Skin epidermis (tissue), 12 donors: Measurements from ENCODE around the gene C4A.
"Not testable (repeated sequence)": the region's sequence is repeated elsewhere in the genome, so short reads cannot be mapped to it uniquely, and the experiment has no call there.

Source experiments
- H3K27ac ChIP-seq, 21 experiments: fragments of 200-600 bp; sonication (generic) in 11 of 21; one replicate each; pipeline ENCODE4 v1.5.0; 2020; ENCODE audit warnings: mild to moderate bottlenecking in 3 of 21, inconsistent platforms in 2 of 21, moderate library complexity in 2 of 21
- H3K4me3 ChIP-seq, 7 experiments: fragments of 200-600 bp; sonication (generic) in 2 of 7; one replicate each; pipeline ENCODE4 v1.5.0; 2020; ENCODE audit warnings: inconsistent platforms in 2 of 7, mild to moderate bottlenecking in 2 of 7, moderate library complexity in 1 of 7

Gene C4A

GRCh38 chr6:32044916-32045315 lies 63.1 kb downstream of the C4A start:
- not testable (repeated sequence) for H3K27ac ChIP-seq, H3K4me3 ChIP-seq

DNA sequence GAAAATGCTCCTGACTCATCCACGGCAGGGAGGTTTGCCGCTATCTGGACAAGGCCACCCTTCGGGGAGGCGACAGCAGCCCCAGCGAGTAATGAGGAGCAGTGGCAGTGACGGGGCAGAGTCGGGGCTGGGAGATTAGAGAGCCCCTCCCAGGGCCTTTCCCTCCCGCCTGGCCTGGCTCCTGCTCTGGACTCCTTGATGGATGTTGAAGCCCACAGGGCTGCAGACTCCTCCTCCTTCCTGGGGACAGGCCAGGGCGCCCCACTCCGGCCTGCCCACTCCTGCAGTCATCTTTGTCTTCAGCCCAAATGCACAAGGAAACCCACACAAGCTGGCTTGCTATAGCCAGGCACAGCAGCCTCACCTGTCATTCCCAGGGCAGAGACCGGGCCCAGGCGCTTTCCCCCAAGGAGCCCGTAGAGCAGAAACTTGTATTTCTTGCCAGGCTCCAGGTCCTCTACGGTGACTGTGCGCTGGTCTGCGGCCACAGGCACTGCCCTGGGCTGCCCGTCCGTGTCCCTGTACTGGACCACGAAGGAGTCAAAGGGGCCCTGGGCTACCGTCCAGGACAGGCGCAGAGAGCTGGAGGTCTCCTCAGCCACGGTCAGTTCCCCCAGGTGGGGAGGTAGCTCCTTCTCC lies 64.1 kb downstream of the C4A start:
- Histone ChIP-seq H3K4me3 (no peak overlapping the region), H3K27ac (peak overlapping the region in 13 of 21 experiments; percentile 15 to 92 (median 74))

- H3K27ac ChIP-seq = peak overlapping the region in 13 of 21 experiments; percentile 15 to 92 (median 74)
- no peak overlapping the region for H3K4me3 ChIP-seq
These were observed 64.7 kb downstream of the C4A start for GRCh38 chr6:32046450-32047083.

DNA sequence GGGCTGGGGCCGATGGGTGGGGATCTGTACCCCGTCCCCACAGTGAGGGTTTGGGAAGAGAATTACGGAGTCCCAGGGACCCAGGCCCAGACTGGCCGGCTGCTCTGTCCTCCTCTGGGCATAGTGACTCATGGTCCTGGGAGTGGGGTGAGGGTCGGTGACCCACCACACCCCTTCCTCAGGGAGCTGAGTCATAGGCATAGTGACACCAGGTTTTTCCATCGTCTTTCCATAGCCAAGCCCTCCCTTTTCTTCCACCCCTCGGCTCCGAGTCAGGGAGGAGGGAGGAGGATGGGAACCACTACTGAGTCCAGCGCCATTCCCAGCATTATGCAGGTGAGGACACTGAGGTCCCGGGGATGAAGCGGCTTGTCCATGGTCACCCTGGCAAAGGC lies 65.2 kb downstream of the C4A start:
- H3K27ac ChIP-seq = peak overlapping the region in 12 of 21 experiments; percentile 15 to 92 (median 74)
- no peak overlapping the region for H3K4me3 ChIP-seq

GRCh38 chr6:32047539-32047854 lies 65.6 kb downstream of the C4A start:
- Histone ChIP-seq H3K27ac (peak overlapping the region in 8 of 21 experiments; percentile 17 to 92 (median 70)), H3K4me3 (no peak overlapping the region)

GRCh38 chr6:32047855-32048766 lies 66.3 kb downstream of the C4A start:
- H3K27ac ChIP-seq = peak overlapping the region in 9 of 21 experiments; percentile 17 to 92 (median 51)
- H3K4me3 ChIP-seq = no peak overlapping the region

GRCh38 chr6:32049149-32049548 lies 67.3 kb downstream of the C4A start:
- H3K27ac ChIP-seq = peak overlapping the region in 2 of 21 experiments; percentile 10 to 49
- H3K4me3 ChIP-seq = not testable (repeated sequence)

GRCh38 chr6:32049736-32050135 lies 67.9 kb downstream of the C4A start:
- H3K4me3 ChIP-seq = not testable (repeated sequence)
- peak overlapping the region in 3 of 21 experiments; percentile 10 to 49 (median 12) for H3K27ac ChIP-seq

- Histone ChIP-seq H3K4me3 (no peak overlapping the region), H3K27ac (peak overlapping the region in 1 of 21 experiments; percentile 12)
These were observed 68.7 kb downstream of the C4A start for GRCh38 chr6:32050562-32050961.
